SK-N-SH treated with all-trans-retinoic acid at 6 μM for 48 hours (cell line): ENCODE data around the gene RGL1.

Source experiments
- ATAC-seq: fragments of 200-7000 bp; cut with Tn5 transposase; 3 replicates; pipeline ENCODE4 v1.9.1; 2020; ENCODE audit warnings: mild to moderate bottlenecking, moderate library complexity
- ARNTL ChIP-seq: fragments of 450-650 bp; formaldehyde crosslinking; IDR thresholded peaks from 2 replicates; pipeline ENCODE4 v1.5.0; 2020; ENCODE audit warnings: low read depth, mild to moderate bottlenecking, moderate library complexity, borderline replicate concordance
- BACH2 ChIP-seq: fragments of 250-450 bp; sonication (Bioruptor Pico); IDR thresholded peaks from 2 replicates; pipeline ENCODE4 v1.9.0; 2021; ENCODE audit warnings: mild to moderate bottlenecking, borderline replicate concordance
- CSDC2 ChIP-seq: fragments of 250-450 bp; sonication (Bioruptor Pico); IDR thresholded peaks from 2 replicates; pipeline ENCODE4 v1.5.0; 2020; ENCODE audit warnings: mild to moderate bottlenecking, moderate library complexity
- CSRNP3 ChIP-seq: fragments of 250-450 bp; sonication (Bioruptor Pico); IDR thresholded peaks from 2 replicates; pipeline ENCODE4 v1.5.1; 2021; ENCODE audit warnings: mild to moderate bottlenecking, moderate library complexity
- ESRRG ChIP-seq: fragments of 250-450 bp; sonication (Bioruptor Pico); IDR thresholded peaks from 2 replicates; pipeline ENCODE4 v1.6.1; 2021; ENCODE audit warnings: mild to moderate bottlenecking
- GLIS3 ChIP-seq: fragments of 250-450 bp; sonication (Bioruptor Pico); IDR thresholded peaks from 2 replicates; pipeline ENCODE4 v1.5.0; 2020; ENCODE audit warnings: mild to moderate bottlenecking, moderate library complexity
- ISL1 ChIP-seq: fragments of 250-450 bp; sonication (Bioruptor Pico); IDR thresholded peaks from 2 replicates; pipeline ENCODE4 v2.1.2; 2022; ENCODE audit warnings: mild to moderate bottlenecking, moderate library complexity
- OSR1 ChIP-seq: fragments of 250-450 bp; sonication (Bioruptor Pico); IDR thresholded peaks from 2 replicates; pipeline ENCODE4 v1.8.0; 2022; ENCODE audit warnings: moderate library complexity, mild to moderate bottlenecking, inconsistent platforms
- PATZ1 ChIP-seq: fragments of 250-450 bp; sonication (Bioruptor Pico); IDR thresholded peaks from 2 replicates; pipeline ENCODE4 v1.8.0; 2020; ENCODE audit warnings: mild to moderate bottlenecking, moderate library complexity, borderline replicate concordance
- POU6F1 ChIP-seq: fragments of 250-450 bp; sonication (Bioruptor Pico); IDR thresholded peaks from 2 replicates; pipeline ENCODE4 v1.8.0; 2021; ENCODE audit warnings: low read depth, mild to moderate bottlenecking, moderate library complexity, borderline replicate concordance
- PPARA ChIP-seq: fragments of 250-450 bp; sonication (Bioruptor Pico); IDR thresholded peaks from 2 replicates; pipeline ENCODE4 v1.5.0; 2020; ENCODE audit warnings: mild to moderate bottlenecking, borderline replicate concordance
- RARB ChIP-seq: fragments of 250-450 bp; sonication (Bioruptor Pico); IDR thresholded peaks from 2 replicates; pipeline ENCODE4 v1.8.0; 2021; ENCODE audit warnings: mild to moderate bottlenecking, moderate library complexity
- SNAI2 ChIP-seq: fragments of 250-450 bp; sonication (Bioruptor Pico); IDR thresholded peaks from 2 replicates; pipeline ENCODE4 v1.5.0; 2020; ENCODE audit warnings: mild to moderate bottlenecking, moderate library complexity
- TCF4 ChIP-seq: fragments of 250-450 bp; sonication (Bioruptor Pico); IDR thresholded peaks from 2 replicates; pipeline ENCODE4 v1.8.0; 2021; ENCODE audit warnings: mild to moderate bottlenecking, moderate library complexity, borderline replicate concordance
- TOX ChIP-seq: fragments of 250-450 bp; sonication (Bioruptor Pico); IDR thresholded peaks from 2 replicates; pipeline ENCODE4 v1.8.0; 2021; ENCODE audit warnings: mild to moderate bottlenecking, moderate library complexity, borderline replicate concordance
- ZC3H10 ChIP-seq: fragments of 250-450 bp; sonication (Bioruptor Pico); IDR thresholded peaks from 2 replicates; pipeline ENCODE4 v1.5.1; 2021; ENCODE audit warnings: mild to moderate bottlenecking, moderate library complexity
- ZFP3 ChIP-seq: fragments of 250-450 bp; sonication (Bioruptor Pico); IDR thresholded peaks from 2 replicates; pipeline ENCODE4 v1.5.0; 2020; ENCODE audit warnings: mild to moderate bottlenecking, moderate library complexity
- ZFP30 ChIP-seq: fragments of 450-650 bp; formaldehyde crosslinking; IDR thresholded peaks from 2 replicates; pipeline ENCODE4 v1.5.0; 2022; ENCODE audit warnings: mild to moderate bottlenecking, moderate library complexity
- ZNF565 ChIP-seq: fragments of 450-650 bp; formaldehyde crosslinking; conservative IDR thresholded peaks from 2 replicates; pipeline ENCODE4 v1.5.0; 2020; ENCODE audit warnings: low read depth, mild to moderate bottlenecking, moderate library complexity
- ZNF70 ChIP-seq: fragments of 450-650 bp; formaldehyde crosslinking; IDR thresholded peaks from 2 replicates; pipeline ENCODE4 v1.5.0; 2020; ENCODE audit warnings: mild to moderate bottlenecking, moderate library complexity
- ZNF8 ChIP-seq: fragments of 450-650 bp; formaldehyde crosslinking; IDR thresholded peaks from 2 replicates; pipeline ENCODE4 v1.5.0; 2020; ENCODE audit warnings: mild to moderate bottlenecking, moderate library complexity
- TF ChIP-seq, protein P1 (sequence below): fragments of 250-450 bp; sonication (Bioruptor Pico); IDR thresholded peaks from 2 replicates; pipeline ENCODE4 v1.5.1; 2020; ENCODE audit warnings: low read depth, mild to moderate bottlenecking, moderate library complexity
- TF ChIP-seq, protein P2 (sequence below): fragments of 250-450 bp; sonication (Bioruptor Pico); IDR thresholded peaks from 2 replicates; pipeline ENCODE4 v1.5.0; 2020; ENCODE audit warnings: mild to moderate bottlenecking, moderate library complexity

The RGL1 gene

GRCh38 chr1:183842795-183843144, 37.9 kb downstream of the RGL1 start (continued):
- no peak for TF ChIP-seq PPARA (CRISPR knock-in tag)

DNA sequence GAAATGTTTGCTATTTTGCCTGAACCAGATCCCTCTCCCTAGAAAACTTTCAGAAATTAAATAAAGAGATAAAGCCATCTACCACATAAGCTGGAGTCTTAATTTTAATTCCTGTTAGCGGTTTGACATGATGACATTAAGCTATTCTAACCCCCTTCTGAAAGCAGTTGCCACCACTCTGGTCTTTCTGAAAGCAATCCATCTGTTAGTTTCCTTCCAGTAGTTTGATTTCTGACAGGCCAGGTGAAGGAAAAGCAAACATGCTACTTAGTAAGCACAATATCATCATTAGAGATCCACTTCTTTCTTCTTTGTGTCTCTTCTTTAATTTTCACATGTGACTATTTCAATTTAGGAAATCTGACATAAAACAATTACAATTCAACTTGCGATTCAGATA, 39.9 kb downstream of the RGL1 start:
- ATAC-seq: no peak
- TF ChIP-seq GLIS3 (no peak), ZNF8 (CRISPR knock-in tag) (no peak), ESRRG (CRISPR knock-in tag) (no peak)

- ATAC-seq: no peak
- TF ChIP-seq ZFP3 (CRISPR knock-in tag) (no peak), SNAI2 (CRISPR knock-in tag) (no peak), POU6F1 (CRISPR knock-in tag) (no peak), OSR1 (CRISPR knock-in tag) (no peak), ZNF565 (no peak), CSDC2 (CRISPR knock-in tag) (no peak), ZNF8 (CRISPR knock-in tag) (no peak), TCF4 (CRISPR knock-in tag) (no peak), ARNTL (CRISPR knock-in tag) (no peak), BACH2 (CRISPR knock-in tag) (no peak), ZC3H10 (CRISPR knock-in tag) (no peak), ZNF70 (CRISPR knock-in tag) (no peak), RARB (CRISPR knock-in tag) (no peak), ESRRG (CRISPR knock-in tag) (no peak)
These were observed 40.8 kb downstream of the RGL1 start for GRCh38 chr1:183845681-183846080.

DNA sequence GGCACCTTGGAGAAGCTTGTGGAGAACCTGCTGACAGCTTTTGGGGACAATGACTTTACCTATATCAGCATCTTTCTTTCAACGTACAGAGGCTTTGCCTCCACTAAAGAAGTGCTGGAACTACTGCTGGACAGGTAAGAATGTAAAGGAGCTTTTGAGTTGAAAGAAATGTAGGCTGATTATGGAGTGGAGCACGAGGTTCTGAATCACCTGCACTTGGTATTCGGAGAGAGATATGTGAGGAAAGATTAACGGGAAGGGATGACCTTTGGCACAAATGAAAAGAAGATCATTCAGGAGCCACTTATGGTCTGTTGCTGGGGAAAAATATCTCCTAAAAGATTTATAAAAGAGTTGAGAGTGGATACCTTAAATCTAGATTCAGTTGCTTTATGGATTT, 42.7 kb downstream of the RGL1 start:
- no peak for TF ChIP-seq ZNF565
- no peak for TF ChIP-seq PATZ1 (CRISPR knock-in tag)
- TF ChIP-seq ARNTL (CRISPR knock-in tag): no peak
- no peak for TF ChIP-seq ZNF8 (CRISPR knock-in tag)
- no peak for TF ChIP-seq CSRNP3 (CRISPR knock-in tag)
- no peak for TF ChIP-seq GLIS3
- no peak for TF ChIP-seq SNAI2 (CRISPR knock-in tag)
- no peak for TF ChIP-seq ESRRG (CRISPR knock-in tag)
- TF ChIP-seq ZFP3 (CRISPR knock-in tag): no peak
- no peak for TF ChIP-seq ZFP30
- TF ChIP-seq, protein P1, sequence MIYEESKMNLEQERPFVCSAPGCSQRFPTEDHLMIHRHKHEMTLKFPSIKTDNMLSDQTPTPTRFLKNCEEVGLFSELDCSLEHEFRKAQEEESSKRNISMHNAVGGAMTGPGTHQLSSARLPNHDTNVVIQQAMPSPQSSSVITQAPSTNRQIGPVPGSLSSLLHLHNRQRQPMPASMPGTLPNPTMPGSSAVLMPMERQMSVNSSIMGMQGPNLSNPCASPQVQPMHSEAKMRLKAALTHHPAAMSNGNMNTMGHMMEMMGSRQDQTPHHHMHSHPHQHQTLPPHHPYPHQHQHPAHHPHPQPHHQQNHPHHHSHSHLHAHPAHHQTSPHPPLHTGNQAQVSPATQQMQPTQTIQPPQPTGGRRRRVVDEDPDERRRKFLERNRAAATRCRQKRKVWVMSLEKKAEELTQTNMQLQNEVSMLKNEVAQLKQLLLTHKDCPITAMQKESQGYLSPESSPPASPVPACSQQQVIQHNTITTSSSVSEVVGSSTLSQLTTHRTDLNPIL (CRISPR knock-in tag): no peak
- TF ChIP-seq TCF4 (CRISPR knock-in tag): no peak
- TF ChIP-seq RARB (CRISPR knock-in tag): no peak
- no peak for TF ChIP-seq TOX
- no peak for ATAC-seq

GRCh38 chr1:183850852-183851251, 45.9 kb downstream of the RGL1 start:
- TF ChIP-seq ZFP30 (no peak), ZNF70 (CRISPR knock-in tag) (no peak), ZC3H10 (CRISPR knock-in tag) (no peak), BACH2 (CRISPR knock-in tag) (no peak), CSRNP3 (CRISPR knock-in tag) (no peak), RARB (CRISPR knock-in tag) (no peak), CSDC2 (CRISPR knock-in tag) (no peak), ZFP3 (CRISPR knock-in tag) (no peak), ARNTL (CRISPR knock-in tag) (no peak), ISL1 (CRISPR knock-in tag) (no peak), TOX (no peak), TCF4 (CRISPR knock-in tag) (no peak), ESRRG (CRISPR knock-in tag) (no peak), OSR1 (CRISPR knock-in tag) (no peak), ZNF8 (CRISPR knock-in tag) (no peak)
- TF ChIP-seq, protein P2, sequence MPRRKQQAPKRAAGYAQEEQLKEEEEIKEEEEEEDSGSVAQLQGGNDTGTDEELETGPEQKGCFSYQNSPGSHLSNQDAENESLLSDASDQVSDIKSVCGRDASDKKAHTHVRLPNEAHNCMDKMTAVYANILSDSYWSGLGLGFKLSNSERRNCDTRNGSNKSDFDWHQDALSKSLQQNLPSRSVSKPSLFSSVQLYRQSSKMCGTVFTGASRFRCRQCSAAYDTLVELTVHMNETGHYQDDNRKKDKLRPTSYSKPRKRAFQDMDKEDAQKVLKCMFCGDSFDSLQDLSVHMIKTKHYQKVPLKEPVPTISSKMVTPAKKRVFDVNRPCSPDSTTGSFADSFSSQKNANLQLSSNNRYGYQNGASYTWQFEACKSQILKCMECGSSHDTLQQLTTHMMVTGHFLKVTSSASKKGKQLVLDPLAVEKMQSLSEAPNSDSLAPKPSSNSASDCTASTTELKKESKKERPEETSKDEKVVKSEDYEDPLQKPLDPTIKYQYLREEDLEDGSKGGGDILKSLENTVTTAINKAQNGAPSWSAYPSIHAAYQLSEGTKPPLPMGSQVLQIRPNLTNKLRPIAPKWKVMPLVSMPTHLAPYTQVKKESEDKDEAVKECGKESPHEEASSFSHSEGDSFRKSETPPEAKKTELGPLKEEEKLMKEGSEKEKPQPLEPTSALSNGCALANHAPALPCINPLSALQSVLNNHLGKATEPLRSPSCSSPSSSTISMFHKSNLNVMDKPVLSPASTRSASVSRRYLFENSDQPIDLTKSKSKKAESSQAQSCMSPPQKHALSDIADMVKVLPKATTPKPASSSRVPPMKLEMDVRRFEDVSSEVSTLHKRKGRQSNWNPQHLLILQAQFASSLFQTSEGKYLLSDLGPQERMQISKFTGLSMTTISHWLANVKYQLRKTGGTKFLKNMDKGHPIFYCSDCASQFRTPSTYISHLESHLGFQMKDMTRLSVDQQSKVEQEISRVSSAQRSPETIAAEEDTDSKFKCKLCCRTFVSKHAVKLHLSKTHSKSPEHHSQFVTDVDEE: no peak
- ATAC-seq: peak; percentile 38
